DMS 273 treated with DMSO at 0.1 percent for 48 hours (cell line): ENCODE results near the gene DLX4.

Experiments used
- DNase-seq: peaks from one replicate; lab custom pipeline; 2025; lab: John Stamatoyannopoulos, UW

Gene DLX4

GRCh38 chr17:49987290-49987585, 18.2 kb downstream of the DLX4 start:
- DNase-seq = no peak

GRCh38 chr17:49987681-49988441, 18.9 kb downstream of the DLX4 start:
- peak; percentile 78 for DNase-seq

GRCh38 chr17:49989518-49989880, 20.5 kb downstream of the DLX4 start:
- no peak for DNase-seq

GRCh38 chr17:49990331-49990730, 21.3 kb downstream of the DLX4 start:
- no peak for DNase-seq

- DNase-seq = no peak
Measured at GRCh38 chr17:49990921-49991320, 21.9 kb downstream of the DLX4 start.

GRCh38 chr17:49991409-49991808, 22.4 kb downstream of the DLX4 start:
- DNase-seq = no peak

GRCh38 chr17:49992191-49992932, 23.4 kb downstream of the DLX4 start:
- no peak for DNase-seq

- DNase-seq = no peak
Measured at GRCh38 chr17:49992933-49993422, 24.0 kb downstream of the DLX4 start.

GRCh38 chr17:49993423-49994060, 24.6 kb downstream of the DLX4 start:
- no peak for DNase-seq

- DNase-seq = no peak
Measured at GRCh38 chr17:49994085-49995054, 25.4 kb downstream of the DLX4 start.

GRCh38 chr17:49995055-49995738, 26.2 kb downstream of the DLX4 start, which contains the start of gene DLX3:
DLX3 (minus strand) TSS chr17:49995224; CDS start chr17:49994998, 226 bp downstream.
- DNase-seq = peak; percentile 77

GRCh38 chr17:49996121-49996494, 27.1 kb downstream of the DLX4 start:
- no peak for DNase-seq

- no peak for DNase-seq
Measured at GRCh38 chr17:49996495-49997300, 27.7 kb downstream of the DLX4 start.

GRCh38 chr17:49997301-49997650, 28.3 kb downstream of the DLX4 start:
- no peak for DNase-seq

GRCh38 chr17:49997773-49998703, 29.0 kb downstream of the DLX4 start:
- DNase-seq = peak; percentile 66

GRCh38 chr17:49998836-49999511, 30.0 kb downstream of the DLX4 start:
- DNase-seq = no peak

- no peak for DNase-seq
Measured at GRCh38 chr17:50003911-50004310, 34.9 kb downstream of the DLX4 start.

- DNase-seq = no peak
Measured at GRCh38 chr17:50009282-50009681, 40.3 kb downstream of the DLX4 start.

GRCh38 chr17:50013079-50013478, 44.1 kb downstream of the DLX4 start:
- no peak for DNase-seq
